C4-2B (cell line): ENCODE results near the gene WDR37.

Source experiments
- ZFX ChIP-seq: fragments of 450-650 bp; IDR thresholded peaks from 2 replicates; pipeline ENCODE4 v1.6.1; 2017
- TF ChIP-seq, protein P1 (sequence below): fragments of 450-650 bp; conservative IDR thresholded peaks from 2 replicates; pipeline ENCODE4 v1.5.1; 2017; ENCODE audit warnings: mild to moderate bottlenecking

DNA sequence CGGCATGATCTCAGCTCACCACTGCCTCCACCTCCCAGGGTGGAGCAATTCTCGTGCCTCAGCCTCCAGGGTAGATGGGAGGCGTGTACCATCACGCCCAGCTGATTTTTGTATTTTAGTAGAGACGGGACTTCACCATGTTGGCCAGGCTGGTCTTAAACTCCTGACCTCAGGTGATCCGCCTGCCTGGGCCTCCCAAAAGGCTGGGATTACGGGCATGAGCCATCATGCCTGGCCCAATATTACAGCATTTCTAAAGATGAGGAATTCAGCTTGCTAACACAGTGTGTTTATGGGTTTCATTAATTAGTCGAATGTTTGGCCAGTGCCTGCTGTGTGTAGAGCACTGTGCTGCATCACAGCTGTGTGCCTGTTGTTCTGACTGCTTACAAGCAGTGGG, 3.7 kb downstream of the WDR37 start:
- TF ChIP-seq, protein P1, sequence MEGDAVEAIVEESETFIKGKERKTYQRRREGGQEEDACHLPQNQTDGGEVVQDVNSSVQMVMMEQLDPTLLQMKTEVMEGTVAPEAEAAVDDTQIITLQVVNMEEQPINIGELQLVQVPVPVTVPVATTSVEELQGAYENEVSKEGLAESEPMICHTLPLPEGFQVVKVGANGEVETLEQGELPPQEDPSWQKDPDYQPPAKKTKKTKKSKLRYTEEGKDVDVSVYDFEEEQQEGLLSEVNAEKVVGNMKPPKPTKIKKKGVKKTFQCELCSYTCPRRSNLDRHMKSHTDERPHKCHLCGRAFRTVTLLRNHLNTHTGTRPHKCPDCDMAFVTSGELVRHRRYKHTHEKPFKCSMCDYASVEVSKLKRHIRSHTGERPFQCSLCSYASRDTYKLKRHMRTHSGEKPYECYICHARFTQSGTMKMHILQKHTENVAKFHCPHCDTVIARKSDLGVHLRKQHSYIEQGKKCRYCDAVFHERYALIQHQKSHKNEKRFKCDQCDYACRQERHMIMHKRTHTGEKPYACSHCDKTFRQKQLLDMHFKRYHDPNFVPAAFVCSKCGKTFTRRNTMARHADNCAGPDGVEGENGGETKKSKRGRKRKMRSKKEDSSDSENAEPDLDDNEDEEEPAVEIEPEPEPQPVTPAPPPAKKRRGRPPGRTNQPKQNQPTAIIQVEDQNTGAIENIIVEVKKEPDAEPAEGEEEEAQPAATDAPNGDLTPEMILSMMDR, result no peak
- no peak for TF ChIP-seq ZFX
